HCEC 1CT (cell line): Measurements from ENCODE around the gene SPATS2.
"Not testable (repeated sequence)": the region's sequence is repeated elsewhere in the genome, so short reads cannot be mapped to it uniquely, and the experiment has no call there.

Experiments
- DNase-seq: peaks from one replicate; pipeline ENCODE4 v3.0.0-alpha.2; 2017

SPATS2 gene

DNA sequence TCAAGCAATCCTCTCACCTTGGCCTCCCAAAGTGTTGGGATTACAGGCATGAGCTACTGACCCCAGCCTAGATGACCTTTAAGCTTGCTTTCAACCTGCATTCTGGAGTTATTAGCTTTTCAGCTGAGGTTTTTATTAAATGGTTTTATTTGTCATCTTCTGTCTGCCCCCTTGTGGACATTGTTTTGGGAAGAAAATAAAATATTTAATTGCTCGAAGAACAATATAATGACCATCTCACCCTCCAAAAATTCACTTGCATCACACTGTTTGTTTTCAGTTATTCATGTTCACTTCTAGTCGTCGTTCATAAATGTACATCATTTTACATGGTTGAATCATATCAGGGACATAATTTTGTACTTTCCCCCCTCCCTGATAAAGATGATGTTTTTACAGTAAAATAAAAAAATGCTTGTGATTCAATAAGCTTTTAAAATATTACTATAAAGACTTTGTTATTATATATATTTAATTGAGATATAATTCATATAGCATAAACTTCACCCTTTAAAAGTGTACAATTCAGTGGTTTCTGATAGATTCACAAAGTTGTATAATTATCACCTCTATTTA, 10.1 kb upstream of the SPATS2 start:
- DNase-seq: peak; percentile 74

DNA sequence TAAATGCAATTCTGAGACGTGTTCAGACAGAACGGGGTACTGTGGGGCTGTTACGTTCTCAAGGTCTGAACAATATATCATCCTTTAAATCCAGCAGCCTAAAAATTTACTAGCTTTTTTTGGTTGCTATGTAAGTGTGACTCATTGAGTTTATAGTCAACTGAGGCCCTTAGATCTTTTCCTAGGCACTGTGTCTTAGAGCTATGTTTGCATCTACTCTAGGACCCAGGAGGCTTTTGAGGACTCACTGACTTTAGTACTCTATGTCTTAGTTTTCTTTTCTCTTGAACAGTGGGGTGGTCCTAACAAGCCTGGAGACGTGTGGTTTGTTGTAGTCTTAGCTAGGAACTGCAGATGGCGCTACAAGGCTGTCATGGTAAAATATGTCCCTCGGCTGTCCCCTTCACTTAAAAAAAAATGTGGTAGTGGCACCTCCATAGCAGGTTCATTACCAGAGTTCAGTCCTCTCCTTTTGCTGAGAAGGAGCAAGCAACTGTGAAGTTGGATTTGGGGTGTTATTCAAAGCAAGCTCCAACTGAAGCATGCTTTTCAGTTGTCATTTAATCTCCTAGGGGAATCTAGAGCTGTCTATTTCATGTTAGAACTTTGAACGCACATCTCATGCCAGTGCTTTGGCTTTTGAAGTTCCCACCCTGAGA, 8.7 kb upstream of the SPATS2 start:
- peak; percentile 63 for DNase-seq

DNA sequence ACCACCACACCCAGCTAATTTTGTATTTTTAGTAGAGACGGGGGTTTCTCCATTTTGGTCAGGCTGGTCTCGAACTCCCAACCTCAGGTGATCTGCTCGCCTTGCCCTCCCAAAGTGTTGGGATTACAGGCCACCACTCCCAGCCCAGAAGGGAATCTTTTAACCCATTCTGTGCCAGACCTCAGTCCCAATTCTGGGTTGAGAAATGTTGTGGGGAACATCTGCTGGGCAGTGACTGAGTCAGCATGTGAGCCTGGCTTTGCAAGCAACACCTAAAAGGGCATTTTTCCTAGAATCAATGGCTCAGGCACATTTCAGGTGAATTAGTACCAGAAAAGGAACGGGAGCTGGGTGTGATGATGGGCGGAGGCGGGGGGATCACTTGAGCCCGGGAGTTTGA, 7.6 kb upstream of the SPATS2 start:
- DNase-seq: no peak

DNA sequence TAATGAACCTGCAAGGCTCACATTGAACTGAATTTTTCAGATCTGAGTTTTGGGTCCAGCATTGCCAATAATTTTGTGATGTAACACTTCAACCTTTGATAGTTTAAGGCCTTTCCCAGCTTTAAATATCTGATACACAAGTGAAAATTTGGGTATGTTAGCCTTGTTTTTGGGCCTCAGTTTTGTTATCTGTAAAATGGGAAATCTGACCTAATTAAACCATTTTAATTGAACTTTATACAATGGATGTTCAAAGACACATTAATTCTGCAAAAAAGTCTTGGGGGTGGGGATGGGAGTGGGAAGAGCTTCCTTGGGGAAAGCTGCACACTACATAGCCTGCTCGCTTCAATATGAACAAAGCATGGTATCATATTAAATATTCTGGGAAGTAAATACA, 5.2 kb upstream of the SPATS2 start:
- DNase-seq: no peak

DNA sequence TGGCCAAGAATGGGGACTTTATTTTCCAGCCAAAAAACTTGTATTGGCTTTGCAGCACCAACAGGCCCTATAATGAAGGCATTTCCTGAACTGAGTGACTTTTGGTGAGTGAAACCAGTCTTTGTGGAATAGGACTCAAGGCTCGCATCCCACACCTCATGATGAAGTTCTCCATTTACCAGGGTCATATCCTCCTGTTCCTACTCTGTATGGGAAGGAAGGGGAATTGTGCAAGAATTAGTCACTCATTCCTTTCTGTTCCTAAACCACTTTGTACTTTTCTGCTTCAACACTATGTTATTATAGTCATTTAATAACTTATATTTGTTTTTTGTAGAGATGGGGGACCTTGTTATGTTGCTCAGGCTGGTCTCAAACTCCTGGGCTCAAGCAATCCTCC, 2.3 kb upstream of the SPATS2 start:
- DNase-seq: peak; percentile 85

DNA sequence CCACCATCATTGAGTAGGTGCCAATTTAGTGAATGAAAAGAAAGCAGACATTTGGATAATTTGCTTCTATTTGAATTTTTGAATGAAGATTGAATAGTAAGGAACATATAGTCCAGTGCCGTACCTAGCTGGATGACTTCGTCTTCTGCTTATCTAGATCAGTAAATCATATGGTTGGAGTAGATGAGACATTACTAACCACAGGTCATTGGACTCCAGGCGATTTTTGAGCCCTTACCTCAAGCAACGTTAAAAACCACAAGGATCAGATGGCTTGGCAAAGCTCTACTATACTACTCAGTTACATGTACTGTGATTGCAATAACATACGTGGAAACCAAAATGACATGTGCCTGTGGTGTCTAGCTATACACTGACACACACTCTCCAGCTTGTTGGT, 1.7 kb upstream of the SPATS2 start:
- peak; percentile 67 for DNase-seq

DNA sequence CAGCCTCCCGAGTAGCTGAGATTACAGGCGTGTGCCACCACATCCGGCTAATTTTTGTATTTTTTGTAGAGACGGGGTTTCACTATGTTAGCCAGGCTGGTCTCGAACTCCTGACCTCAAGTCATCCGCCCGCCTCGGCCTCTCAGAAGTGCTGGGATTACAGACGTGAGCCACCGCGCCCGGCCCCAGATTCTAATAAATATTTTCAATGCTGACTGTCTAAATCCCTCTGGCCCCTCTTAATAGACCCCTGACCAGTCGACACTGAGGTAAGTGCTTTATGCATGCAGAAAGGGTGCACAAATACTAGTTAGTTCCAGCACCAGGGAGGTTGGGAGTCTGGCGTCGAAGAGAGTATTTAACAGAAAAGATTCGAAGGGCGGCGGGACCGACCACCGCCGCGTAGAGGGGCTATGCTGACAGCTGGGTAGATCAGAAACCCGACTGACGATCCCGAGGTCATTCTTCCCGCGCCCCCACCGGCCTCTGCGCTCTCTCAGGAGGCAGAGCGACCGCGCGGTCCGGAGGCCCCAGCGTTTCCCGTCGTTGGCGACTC, 1.1 kb upstream of the SPATS2 start:
- no peak for DNase-seq

DNA sequence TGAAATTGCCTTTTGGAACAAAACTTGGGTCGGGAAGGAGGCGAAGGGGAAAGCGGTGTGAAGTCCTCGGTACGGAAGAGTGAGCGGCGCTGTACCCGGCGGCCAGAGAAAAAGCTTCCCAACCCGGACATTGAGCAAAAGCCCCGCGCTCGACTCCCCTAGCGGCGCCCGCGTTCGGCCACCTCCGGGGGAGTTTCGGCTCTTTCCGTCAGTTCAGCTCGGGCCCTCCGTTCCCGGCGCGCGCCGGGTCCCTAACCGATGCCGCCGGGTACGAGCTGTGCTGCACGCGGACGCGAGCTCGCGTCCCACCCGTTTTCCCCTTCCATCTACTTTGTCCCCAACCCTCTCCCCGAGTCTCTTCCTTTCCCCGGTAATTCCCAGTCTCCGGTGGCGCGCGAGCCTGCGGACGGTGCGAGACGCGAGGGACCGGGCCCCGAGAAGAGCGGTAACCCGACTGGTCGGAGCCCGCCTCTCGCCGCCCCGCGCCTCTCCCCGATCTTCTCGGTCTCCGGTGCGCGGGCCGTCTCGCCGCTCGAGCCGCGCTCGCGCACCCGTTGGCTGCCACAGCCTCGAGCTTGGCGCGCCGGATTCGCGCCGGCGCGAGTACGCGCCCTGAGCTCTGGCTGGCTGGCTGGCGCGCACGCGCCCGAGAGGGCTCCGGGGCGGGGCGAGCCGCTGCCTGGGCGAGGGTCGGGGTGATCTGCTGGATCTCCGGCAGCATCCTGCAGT, 446 bp upstream of the SPATS2 start:
- peak; percentile 90 for DNase-seq

DNA sequence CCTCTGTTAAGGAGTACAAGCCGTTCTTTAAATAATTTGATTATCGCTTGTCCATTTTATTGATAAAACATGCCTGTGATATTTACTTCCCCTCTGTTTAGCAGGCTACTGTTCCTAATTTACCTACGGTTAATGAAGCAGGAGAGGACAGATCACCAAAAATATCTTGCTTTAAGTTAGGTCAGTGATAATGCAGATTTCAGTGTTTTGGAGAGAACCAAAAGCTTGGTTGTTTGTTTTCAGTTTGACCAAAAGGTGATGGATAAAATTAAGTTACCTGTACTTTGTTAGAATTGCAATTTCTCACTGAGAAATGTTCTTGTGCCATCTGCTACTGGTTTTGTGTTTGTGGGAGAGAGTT, 958 bp downstream of the SPATS2 start:
- no peak for DNase-seq

DNA sequence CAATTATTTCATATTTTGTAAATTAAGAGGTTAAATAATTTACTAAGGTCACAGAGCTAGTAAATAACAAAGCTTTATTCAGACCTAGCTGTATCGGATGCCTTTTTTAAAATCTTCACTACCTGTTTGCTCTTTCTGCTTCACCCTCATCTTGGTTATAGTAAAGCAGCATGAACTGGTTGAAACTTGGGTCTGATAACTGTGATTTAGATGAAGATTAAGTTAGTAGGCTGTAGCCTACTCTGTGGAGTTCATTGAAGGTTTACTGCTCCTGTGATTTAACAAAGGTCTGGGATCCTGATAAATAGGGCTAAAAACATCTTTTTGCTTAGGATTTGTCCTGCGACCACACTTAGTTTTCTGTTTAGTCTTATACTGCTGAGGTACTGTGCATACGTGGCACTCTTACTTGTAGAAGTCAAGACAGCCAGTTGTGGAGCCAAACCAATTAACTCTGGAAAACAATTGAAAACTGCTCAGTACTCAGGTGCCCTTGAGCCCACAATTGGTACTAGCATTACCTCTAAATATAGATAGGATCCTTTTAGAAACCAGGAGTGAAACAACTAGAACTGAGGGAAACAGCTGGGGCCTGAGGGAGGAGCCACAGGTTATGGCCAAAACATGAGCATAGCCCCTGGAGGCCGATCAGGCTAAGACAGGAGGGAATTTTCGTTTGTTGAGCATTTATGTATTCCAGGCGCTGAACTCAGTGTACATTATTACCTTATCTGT, 2.3 kb downstream of the SPATS2 start:
- DNase-seq: peak; percentile 59

DNA sequence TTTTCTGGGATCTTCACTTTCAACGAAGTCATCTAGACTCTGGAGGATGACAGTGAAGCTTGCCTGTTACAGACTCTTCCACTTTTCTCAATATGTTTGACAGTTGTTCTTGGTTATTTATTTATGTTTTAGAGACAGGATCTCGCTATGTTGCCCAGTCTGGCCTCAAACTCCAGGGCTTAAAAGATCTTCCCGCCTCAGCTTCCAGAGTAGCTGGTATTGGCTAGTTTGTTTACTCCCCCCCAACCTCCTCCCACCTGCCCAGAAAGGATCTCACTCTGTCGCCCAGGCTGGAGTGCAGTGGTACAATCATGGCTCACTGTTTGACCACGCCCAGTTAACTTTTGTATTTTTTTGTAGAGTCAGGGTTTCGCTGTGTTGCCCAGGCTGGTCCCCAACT, 3.3 kb downstream of the SPATS2 start:
- no peak for DNase-seq

DNA sequence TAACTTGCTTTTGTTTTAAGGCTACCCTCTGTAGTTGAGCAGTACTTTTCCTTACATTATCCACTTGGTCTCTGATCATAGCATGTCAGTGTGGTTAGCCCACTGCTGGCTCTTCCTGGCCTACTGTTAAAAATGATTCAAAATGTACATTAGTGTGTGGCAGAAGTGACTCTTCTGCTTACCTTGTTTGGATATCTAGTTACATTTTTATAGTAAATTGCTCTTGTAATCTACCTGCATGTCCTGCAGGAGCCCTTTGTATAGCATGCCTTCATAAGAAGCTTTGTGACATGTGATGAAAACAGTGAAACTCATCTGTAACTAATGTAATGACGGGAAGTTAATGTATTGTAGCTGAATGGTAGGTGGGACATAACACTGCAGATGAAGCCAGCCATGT, 8.1 kb downstream of the SPATS2 start:
- no peak for DNase-seq

DNA sequence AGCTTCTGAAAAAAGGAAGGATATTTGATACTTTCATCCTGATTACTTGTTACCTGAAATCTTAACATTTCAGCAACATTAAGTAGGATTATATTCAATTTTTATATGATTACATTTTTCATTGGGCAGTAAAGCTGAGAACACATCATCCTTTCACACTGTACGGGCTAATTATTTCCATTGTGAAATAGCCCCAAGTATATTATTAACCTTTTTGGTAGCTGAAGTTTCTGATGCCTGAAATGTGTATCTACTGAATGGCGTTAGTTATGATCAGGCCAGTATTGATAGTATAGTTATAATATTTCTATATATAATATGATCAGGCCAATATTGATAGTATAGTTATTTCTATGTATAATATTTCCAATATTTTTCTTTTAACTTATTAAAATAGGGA, 10.1 kb downstream of the SPATS2 start:
- DNase-seq: no peak

DNA sequence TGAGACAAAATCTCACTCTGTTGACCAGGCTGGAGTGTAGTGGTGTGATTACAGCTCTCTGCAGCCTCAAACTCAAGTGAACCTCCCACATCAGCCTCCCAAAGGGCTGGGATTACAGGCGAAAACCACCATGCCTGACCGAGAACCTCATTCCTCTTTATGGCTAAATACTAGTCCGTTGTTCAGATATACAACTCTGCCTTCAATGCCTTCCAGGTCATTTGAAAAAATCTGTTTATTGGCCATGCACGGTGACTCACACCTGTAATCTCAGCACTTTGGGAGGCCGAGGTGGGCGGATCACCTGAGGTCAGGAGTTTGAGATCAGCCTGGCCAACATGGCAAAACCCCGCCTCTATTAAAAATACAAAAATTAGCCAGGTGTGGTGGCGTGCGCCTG, 12.9 kb downstream of the SPATS2 start:
- not testable (repeated sequence) for DNase-seq

DNA sequence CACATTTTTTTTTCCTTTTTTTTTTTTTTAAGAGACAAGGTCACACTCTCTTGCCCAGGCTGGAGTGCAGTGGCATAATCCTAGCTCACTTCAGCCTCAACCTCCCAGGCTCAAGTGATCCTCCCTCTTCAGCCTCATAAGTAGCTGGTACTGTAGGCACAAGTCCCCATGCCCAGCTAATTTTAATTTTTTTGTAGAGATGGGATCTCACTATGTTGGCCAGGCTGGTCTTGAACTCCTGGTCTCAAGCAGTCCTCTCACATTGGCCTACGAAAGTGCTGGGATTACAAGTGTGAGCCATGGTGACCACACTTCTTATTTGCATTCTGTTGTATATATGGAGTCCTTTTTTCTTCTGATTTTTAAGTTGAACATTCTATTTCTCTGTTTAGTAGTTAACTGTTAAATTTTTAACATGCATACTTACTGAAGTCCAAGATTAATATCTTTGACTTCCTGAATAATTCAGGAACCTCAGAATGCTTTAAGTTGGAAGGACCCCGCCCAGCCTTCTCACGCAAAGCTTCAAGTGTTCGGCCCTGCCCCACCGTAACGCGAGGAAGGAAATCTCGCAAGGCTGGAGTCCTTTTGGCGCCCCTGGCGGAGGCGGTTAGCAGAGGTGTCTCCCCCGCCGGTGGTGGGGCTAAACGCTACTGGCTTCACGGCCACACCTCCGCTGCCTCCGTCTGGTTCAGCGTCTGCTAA, 21.6 kb downstream of the SPATS2 start:
- no peak for DNase-seq

DNA sequence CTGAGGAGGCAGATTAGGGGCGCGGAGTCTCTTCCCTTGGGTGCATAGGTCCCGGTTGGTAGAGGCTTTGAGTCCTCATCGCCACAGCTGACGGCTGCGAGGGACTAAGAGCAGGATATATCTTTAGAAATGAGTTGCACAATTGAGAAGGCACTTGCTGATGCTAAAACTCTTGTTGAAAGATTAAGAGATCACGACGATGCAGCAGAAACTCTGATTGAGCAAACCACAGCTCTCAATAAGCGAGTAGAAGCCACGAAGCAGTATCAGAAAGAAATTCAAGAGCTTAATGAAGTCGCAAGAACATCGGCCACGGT, 22.1 kb downstream of the SPATS2 start:
- no peak for DNase-seq

DNA sequence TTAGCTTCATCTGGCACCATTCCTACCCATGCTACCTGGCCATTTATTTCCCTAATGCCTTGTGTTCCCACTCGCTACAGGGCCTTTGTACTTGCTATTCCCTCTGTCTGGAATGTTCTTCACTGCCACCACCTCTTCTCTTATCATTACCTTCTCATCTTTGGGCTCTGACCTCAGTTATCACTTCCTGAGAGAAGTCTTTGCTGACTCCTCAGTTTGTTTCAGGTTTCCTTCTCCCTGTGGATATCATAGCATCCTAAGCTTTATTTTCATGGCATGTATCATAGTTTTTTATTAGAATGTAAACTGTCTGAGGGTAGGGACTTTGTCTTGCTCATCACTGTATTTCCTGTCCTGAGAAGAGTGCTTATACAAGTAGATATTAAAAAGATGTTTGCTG, 29.7 kb downstream of the SPATS2 start:
- no peak for DNase-seq

DNA sequence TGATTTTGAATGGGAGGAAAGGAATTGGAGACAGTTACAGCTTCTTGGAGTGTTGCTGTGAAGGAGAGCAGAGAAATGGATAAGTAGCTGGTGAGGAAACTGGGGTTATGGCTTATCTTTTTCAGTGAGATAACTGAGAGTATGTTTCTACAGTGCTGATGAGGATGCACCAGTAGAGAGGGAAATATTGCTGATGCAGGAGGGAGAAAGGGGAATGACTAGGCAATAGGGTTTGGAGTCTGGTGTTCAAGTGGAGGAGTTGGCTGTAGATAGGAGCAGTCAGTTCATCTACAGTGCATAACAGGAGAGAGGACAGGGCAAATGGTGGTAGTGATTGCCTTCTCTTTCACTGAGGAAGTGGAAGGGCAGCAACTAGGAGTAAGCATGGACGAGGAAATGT, 33.0 kb downstream of the SPATS2 start:
- DNase-seq: no peak

DNA sequence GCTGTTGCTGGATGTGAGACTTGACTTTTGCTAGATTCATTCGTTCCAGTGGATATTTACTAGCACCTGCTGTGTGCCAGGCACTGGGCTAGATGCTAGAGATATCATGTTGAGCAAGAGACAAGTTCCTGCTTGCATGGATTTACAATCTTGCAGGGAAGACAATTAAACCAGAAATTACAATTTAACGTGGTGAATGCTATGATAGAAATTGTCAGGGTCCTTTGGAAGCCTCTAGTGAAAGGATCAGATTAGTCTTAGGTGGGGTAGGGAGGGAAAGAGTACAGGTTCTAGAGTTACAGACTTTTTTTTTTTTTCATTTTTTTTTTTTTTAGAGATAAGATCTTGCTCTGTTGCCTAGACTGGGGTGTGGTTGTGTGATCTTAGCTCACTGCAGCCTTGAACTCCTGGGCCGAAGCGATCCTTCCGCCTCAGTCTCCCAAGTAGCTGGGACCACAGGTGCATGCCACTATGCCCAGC, 36.7 kb downstream of the SPATS2 start:
- DNase-seq: no peak

DNA sequence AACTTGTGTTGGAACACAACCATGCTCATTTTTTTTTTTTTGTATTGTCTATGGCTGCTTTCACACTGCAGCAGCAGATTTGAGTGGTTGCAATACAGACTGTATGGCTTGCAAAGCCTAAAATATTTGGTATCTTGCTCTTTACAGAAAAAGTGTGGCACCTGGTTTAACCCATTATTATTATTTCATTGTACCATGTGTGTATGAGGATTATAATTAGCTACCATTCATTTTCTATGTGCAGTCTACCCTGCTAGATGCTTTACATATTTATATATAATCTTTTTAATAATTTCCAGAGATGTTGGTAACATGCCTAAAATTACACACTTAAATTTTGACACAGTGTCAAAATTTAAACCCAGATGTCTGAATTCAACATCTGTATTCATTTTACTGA, 37.7 kb downstream of the SPATS2 start:
- DNase-seq: no peak

DNA sequence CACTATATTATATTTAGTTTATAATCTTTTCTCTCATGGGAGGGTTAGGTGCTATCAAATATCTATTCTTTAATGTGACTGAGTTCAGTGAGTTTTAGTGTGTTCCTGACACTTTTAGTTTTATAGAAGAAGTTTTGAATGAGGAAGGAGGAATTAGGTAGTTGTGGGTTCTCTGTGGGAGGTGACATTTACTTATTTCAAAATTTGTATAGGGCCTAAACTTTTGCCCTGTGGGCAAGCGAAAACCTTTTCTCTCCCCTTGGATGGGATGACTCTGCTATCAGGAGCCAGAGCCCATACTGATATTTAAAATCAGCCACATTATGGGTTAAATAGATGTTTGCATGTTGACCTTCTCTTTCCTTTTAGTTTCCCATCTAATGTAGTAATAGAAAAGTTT, 43.6 kb downstream of the SPATS2 start:
- DNase-seq: no peak

DNA sequence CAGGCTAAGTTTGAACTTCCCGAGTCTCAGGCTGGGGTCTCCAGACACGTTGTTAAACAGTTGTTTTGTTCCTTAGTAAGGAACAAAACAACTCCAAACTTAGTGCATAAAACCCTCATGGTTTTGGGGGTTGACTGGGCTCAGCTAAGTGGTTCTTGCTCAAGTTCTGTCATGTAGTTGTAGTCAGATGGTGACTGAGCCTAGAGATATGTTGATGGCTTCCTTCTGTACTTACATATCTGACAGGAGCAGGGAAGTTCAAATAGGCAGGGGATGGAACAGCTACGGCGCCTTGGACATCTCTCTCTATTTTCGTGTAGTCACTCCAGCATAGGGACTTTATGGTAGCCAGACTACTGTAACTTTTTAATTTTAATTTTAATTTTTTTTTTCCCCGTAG, 45.7 kb downstream of the SPATS2 start:
- peak; percentile 47 for DNase-seq

DNA sequence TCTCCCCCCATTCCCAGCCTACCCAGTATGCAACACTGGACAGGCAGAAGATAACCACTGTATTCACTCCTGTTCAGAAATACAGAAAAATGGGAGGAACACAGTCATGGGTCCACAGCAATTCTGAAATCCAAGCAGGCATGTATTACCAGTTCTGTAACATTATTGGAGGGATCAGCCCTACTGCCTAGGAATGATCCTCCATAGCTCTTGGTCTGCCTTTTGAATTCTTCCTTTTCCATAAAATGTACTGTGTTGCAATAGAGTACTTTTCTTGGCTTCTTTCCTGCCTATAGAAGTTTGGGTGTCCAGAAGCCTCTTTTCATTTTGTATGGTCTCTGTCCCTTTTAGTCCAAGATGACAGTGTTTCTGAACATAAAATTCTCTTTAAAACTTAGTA, 46.5 kb downstream of the SPATS2 start:
- DNase-seq: peak; percentile 27
